Measurements from ENCODE around the gene EPHA6. TPM values are rescaled to one million over a fixed set of nuclear protein-coding genes. Genes with fewer than 3 reads are reported as not detected.

The EPHA6 gene
- total RNA-seq, 4 donors from 2014 or later = 0.94 to 1.8 (median 1.00) TPM

GRCh38 chr3:97125902-97126499 is 311.6 kb downstream of the EPHA6 start:
- TF ChIP-seq CTCF (IDR thresholded peaks at IDR 0.05; ENCODE audit: low read depth) = no peak

DNA sequence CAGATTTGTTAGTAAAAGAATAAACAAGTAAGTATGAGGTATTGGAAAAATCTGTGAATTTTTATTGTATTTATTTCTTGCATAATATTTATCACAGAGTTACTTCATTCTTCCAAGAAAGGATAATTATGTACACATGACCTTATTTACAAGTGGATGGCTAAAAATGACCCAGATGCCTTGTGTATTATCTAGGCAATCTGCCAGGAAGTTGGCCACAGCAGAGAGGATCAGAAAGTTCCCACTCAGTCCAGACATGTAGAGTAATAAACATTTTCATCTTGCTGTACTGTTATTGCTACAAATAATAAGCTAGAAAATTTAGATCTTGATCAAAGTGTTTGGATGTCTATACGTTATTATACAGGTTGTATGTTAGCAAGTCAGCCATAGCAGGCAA is 317.1 kb downstream of the EPHA6 start:
- no peak for TF ChIP-seq CTCF (IDR thresholded peaks at IDR 0.05; ENCODE audit: low read depth)

DNA sequence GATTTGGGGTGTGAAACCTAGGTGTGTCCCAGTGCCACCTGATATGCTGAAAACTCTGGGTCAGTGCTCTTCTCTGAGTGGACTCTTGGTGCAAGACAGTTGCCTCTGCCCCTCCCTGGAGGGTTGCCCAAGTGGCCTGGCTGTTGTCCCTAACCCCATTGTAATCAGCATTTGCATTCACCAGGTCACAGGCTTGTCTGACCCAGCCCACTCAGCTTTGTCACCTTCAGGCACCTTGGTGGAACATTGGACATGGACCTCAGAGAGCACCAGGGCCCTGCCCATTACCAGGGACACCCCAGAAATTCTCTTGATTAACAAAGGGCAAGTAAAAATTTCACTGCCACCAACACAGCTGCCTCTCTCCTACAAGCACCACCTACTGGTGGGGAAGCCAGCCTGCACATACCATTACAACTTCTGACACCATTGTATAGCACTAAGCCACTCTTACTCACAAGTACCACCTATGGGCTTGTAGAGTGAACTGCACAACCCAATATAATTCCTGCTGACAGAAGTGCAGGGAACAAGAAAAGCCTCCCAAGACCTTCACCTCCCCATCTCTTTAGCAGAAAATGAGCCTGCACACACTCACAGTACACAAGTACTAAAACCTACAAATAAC is 324.6 kb downstream of the EPHA6 start:
- TF ChIP-seq CTCF (IDR thresholded peaks at IDR 0.05; ENCODE audit: low read depth) = no peak

GRCh38 chr3:97148931-97149330 is 334.5 kb downstream of the EPHA6 start:
- TF ChIP-seq CTCF (IDR thresholded peaks at IDR 0.05; ENCODE audit: low read depth) = no peak

- no peak for TF ChIP-seq CTCF (IDR thresholded peaks at IDR 0.05; ENCODE audit: low read depth)
These were observed 346.8 kb downstream of the EPHA6 start for GRCh38 chr3:97161169-97161568.

- no peak for TF ChIP-seq CTCF (IDR thresholded peaks at IDR 0.05; ENCODE audit: low read depth)
These were observed 362.8 kb downstream of the EPHA6 start for GRCh38 chr3:97177242-97177641.

DNA sequence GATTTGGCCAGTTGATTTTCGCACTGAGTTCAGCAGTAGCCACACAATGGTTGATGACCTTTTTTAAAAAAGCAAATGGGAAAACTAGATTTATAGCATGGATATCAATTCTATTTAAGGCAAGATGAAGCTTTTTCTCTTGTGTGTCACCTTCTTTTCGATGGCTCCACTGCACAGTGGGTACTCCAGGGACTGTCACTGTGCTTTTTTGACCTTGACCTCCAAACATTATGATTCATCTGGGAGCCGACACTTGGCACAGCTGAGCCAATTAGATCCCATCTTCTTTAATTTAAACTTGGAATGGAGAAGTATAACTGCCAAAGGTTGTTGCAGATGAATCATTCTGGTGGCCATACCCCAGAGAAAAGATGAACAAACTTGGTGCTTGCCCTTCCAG is 367.3 kb downstream of the EPHA6 start:
- TF ChIP-seq CTCF (IDR thresholded peaks at IDR 0.05; ENCODE audit: low read depth) = no peak
